Retinal pigment epithelial cell (primary cell): ENCODE measurements around the gene GRIK1.

ENCODE experiments used
- DNase-seq: peaks from one replicate; pipeline ENCODE4 v3.0.0-alpha.2; 2010; ENCODE audit warnings: low read depth
- H3K4me3 ChIP-seq: 2 replicates; pipeline ENCODE4 v1.5.1; 2011; ENCODE audit warnings: mild to moderate bottlenecking, low read length, control low read depth, moderate library complexity
- TF ChIP-seq, protein P1 (sequence below): conservative IDR thresholded peaks from 2 replicates; pipeline ENCODE4 v1.5.1; 2011; ENCODE audit warnings: low read depth, low read length, control low read depth, inconsistent platforms

The GRIK1 gene

DNA sequence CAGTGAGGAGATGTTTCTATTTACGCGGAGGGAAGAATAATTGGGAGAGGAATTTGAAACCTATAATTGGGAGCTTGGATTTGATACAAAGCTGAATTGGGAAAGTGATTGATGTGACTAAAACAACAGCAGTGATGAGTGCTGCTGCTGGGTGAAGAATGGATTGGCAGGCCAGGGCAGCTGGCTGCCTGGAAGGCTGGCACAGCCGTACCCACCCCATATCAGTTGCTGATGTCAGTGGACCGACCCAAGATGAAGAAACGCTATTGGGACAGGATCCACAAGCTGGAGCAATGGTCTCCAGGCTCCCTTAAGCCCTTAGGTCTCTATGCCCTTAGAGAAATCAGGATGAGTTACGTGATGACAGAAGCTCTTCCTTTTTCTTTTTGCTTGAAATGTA, 47.4 kb downstream of the GRIK1 start:
- no peak for DNase-seq
- TF ChIP-seq, protein P1, sequence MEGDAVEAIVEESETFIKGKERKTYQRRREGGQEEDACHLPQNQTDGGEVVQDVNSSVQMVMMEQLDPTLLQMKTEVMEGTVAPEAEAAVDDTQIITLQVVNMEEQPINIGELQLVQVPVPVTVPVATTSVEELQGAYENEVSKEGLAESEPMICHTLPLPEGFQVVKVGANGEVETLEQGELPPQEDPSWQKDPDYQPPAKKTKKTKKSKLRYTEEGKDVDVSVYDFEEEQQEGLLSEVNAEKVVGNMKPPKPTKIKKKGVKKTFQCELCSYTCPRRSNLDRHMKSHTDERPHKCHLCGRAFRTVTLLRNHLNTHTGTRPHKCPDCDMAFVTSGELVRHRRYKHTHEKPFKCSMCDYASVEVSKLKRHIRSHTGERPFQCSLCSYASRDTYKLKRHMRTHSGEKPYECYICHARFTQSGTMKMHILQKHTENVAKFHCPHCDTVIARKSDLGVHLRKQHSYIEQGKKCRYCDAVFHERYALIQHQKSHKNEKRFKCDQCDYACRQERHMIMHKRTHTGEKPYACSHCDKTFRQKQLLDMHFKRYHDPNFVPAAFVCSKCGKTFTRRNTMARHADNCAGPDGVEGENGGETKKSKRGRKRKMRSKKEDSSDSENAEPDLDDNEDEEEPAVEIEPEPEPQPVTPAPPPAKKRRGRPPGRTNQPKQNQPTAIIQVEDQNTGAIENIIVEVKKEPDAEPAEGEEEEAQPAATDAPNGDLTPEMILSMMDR, result no peak
- H3K4me3 ChIP-seq, result no peak overlapping the region

DNA sequence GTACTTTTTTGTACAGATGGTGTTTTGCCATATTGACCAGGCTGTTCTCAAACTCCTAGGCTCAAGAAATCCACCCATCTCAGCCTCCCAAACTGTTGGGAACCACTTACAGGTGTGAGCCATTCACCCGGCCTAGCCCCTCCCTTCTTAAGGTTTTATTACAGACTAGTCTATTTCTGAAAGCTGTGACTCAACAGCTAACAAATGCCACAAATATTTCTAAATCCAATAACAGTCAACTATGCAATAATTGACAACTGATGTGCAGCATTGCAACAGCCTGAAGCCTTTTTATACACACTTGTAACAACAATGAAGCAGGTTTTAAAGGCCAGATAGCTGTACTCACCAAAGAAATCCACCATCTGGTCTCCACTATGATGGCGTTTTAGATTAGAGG, 51.4 kb downstream of the GRIK1 start:
- peak; percentile 35 for DNase-seq
- H3K4me3 ChIP-seq, result no peak overlapping the region
- TF ChIP-seq, protein P1, result no peak

DNA sequence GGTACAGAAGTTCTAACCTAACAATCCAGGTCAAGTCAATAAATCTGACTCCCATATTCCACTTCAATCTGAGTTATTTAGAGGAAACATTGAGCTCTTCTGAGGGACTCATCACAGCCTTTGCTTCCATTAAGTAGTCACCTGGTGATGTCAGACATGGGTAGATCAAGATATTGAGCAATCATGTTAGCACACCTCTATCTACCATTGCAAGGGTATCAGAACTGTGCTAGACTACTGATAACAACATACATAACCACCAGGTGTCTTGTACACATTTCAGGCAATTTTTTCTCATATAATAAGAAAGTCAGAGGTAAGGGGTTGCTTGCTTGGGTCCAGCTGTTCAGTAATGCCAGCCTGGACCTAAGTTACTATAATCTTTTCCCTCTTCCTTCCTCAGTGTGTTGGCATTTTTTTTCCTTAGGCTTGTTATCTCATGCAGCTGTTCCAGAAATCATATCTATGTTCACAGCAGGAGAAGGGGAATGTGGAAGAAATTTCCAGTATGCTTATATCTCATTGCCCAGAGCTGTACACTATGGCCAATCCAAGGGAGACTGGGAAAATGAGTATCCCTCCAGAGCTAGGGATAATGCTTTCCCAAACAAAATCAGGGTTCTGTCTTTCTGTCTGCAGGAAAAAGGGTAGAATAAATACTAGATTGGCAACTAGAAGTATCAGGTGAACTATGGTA, 52.3 kb downstream of the GRIK1 start:
- H3K4me3 ChIP-seq, result no peak overlapping the region
- DNase-seq, result no peak
- TF ChIP-seq, protein P1, result no peak

DNA sequence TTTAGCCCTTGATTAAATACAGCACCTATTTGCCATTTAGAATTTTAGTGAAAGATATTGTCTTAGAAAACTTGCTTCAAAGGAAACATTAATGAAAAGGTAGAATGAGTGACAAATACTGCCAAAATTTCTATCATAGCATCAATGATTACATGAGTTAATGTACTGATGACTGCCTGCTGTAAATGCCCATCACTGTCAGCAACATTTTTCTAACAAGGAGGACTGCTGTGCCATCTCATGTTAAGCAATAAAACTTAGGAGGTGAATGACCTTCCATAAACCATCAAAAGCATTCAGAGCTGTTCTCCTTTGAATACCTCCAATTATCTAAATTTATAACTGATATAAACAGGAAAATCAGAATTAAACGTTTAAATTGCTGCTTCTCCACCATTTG, 54.3 kb downstream of the GRIK1 start:
- TF ChIP-seq, protein P1, result no peak
- no peak overlapping the region for H3K4me3 ChIP-seq
- no peak for DNase-seq

DNA sequence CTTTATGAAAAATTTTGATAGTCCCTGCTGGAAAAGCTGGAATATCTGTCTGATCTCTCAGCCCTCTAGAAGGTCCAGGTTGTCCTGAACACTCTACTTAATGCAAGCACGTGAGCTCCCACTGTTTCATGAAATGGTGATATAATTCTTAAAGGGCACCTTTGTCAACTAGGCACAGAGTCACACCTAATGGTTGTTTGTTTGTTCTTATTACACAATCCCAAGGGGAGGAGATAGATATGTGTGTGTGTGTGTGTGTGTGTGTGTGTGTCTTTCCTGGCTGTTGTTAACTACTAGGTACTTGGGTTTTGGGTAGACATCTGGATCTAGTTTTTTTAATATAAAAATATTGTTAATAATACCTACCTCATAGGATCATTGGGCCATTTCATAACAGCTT, 63.9 kb downstream of the GRIK1 start:
- no peak for DNase-seq
- H3K4me3 ChIP-seq, result no peak overlapping the region
- TF ChIP-seq, protein P1, result no peak

DNA sequence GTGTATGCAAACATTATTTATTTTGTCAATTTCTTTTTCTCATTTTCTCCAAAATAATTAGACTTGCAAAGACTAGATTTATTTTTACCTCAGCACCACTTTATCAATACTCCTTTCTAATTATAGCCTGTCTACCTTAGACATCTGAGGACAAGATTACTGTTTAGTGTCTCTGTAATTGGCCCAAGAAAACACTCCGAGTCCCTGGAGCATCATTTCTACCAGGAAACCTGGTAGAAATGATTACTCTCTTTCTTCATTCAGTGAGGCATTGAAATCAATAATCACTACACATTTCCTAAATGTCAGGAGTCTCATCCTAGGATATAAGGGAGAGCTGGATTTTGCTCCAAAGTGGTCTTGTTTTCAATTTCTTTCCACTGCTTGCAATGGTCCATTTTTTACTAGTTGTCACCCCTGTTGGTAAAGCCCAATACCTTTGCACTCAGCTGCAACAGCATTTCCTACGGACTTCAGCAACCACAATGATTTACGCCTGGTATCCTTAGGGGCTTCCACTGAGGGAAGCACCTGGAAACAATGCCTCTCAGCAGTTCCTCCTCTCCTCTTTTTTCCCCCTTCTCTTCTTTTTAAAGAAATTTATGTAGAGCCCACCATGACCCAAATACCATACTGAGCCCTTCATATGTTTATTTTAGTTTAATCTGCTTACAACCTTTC, 64.6 kb downstream of the GRIK1 start:
- TF ChIP-seq, protein P1, result no peak
- no peak for DNase-seq
- H3K4me3 ChIP-seq, result no peak overlapping the region

DNA sequence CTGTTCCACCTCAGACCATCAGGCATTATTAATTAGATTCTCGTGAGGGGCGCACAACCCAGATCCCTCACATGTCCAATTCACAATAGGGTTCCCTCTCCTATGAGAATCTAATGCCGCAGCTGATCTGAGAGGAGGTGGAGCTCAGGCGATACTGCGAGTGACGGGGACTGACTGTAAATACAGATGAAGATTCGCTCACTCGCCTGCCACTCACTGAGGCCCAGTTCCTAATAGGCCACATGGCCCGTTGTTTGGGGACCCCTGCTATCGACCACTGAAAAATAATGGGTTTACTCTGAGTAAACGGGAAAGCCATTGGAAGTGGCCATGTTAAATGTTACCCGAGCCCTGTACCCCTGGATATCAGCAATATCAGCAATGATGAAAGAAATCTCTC, 65.9 kb downstream of the GRIK1 start:
- H3K4me3 ChIP-seq, result no peak overlapping the region
- DNase-seq, result no peak
- TF ChIP-seq, protein P1, result no peak
